ENCODE data around the gene COL3A1.

The COL3A1 gene

GRCh38 chr2:188940171-188940570, 34.0 kb upstream of the COL3A1 start:
- TF ChIP-seq FOXP2 (optimal IDR thresholded peaks at IDR 0.05; ENCODE audit: borderline replicate concordance, extremely low read depth, extremely low read length, insufficient read depth) (no peak), TAF1 (IDR thresholded peaks at IDR 0.05; ENCODE audit: borderline replicate concordance, insufficient read depth, low read length) (no peak), SIN3A (IDR thresholded peaks at IDR 0.05; ENCODE audit: borderline replicate concordance, insufficient read depth, low read length) (no peak), POLR2AphosphoS5 (IDR thresholded peaks at IDR 0.05; ENCODE audit: low read depth, low read length) (no peak)
- TF ChIP-seq, protein P1, sequence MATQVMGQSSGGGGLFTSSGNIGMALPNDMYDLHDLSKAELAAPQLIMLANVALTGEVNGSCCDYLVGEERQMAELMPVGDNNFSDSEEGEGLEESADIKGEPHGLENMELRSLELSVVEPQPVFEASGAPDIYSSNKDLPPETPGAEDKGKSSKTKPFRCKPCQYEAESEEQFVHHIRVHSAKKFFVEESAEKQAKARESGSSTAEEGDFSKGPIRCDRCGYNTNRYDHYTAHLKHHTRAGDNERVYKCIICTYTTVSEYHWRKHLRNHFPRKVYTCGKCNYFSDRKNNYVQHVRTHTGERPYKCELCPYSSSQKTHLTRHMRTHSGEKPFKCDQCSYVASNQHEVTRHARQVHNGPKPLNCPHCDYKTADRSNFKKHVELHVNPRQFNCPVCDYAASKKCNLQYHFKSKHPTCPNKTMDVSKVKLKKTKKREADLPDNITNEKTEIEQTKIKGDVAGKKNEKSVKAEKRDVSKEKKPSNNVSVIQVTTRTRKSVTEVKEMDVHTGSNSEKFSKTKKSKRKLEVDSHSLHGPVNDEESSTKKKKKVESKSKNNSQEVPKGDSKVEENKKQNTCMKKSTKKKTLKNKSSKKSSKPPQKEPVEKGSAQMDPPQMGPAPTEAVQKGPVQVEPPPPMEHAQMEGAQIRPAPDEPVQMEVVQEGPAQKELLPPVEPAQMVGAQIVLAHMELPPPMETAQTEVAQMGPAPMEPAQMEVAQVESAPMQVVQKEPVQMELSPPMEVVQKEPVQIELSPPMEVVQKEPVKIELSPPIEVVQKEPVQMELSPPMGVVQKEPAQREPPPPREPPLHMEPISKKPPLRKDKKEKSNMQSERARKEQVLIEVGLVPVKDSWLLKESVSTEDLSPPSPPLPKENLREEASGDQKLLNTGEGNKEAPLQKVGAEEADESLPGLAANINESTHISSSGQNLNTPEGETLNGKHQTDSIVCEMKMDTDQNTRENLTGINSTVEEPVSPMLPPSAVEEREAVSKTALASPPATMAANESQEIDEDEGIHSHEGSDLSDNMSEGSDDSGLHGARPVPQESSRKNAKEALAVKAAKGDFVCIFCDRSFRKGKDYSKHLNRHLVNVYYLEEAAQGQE (IDR thresholded peaks at IDR 0.05; ENCODE audit: insufficient read depth in 1 of 2, low read depth in 2 of 2, low read length in 2 of 2): no peak

DNA sequence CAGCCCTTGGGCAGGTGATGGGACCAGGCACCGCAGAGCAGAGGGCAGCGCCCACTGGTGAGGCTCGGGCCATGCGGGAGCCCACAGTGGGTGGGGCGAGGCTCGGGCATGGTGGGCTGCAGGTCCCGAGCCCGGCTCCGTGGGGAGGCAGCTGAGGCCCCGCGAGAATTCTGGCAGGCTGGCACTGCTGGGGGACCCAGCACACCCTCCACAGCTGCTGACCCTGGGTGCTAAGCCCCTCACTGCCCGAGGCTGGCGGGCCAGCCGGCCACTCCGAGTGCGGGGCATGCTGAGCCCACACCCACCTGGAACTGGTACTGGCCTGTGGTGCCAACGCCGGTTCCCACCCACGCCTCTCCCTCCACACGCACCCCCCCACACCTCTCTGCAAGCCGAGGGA, 29.7 kb upstream of the COL3A1 start:
- TF ChIP-seq SIN3A (IDR thresholded peaks at IDR 0.05; ENCODE audit: borderline replicate concordance, insufficient read depth, low read length) (no peak), FOXP2 (optimal IDR thresholded peaks at IDR 0.05; ENCODE audit: borderline replicate concordance, extremely low read depth, extremely low read length, insufficient read depth) (no peak), TAF1 (IDR thresholded peaks at IDR 0.05; ENCODE audit: borderline replicate concordance, insufficient read depth, low read length) (no peak), POLR2AphosphoS5 (IDR thresholded peaks at IDR 0.05; ENCODE audit: low read depth, low read length) (no peak)
- TF ChIP-seq, protein P1 (IDR thresholded peaks at IDR 0.05; ENCODE audit: insufficient read depth in 1 of 2, low read depth in 2 of 2, low read length in 2 of 2): no peak

DNA sequence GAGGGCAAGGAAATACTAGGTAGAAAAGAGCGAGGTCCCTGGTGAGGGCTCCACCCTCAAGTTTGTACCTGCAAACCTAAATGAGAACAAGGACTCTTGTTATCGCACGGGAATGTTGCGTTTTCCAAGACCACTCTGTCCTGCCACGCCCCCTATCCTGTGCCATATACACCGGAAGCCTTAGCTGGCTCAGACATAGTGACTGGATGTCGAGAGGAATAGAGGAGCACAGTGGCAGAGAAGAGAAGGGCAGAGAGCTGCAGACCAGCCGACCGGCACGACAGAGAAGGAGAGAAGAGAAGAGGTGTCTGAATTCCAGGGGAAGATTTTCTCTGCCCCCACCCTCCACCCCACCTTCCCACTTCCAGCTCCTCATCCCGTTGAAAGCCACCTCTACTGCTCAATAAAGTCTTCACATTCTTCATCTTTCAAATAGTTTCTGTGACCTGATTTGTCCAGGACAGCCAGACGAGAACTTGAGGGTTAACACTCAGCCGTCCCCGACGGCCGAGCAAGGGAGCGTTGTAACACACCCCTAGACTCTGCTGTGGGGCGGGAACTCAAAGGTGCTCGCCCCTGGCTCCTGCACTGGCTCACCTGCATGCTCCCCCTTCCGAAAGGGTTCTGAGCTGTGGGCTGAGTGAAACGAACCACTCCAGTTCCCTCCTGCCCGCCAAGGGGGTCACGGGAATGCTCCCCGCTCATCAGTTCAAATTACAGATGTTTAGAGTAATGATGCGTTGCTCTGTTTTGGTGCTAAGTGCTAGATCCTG, 24.9 kb upstream of the COL3A1 start:
- TF ChIP-seq, protein P1 (IDR thresholded peaks at IDR 0.05; ENCODE audit: insufficient read depth in 1 of 2, low read depth in 2 of 2, low read length in 2 of 2): no peak
- TF ChIP-seq FOXP2 (optimal IDR thresholded peaks at IDR 0.05; ENCODE audit: borderline replicate concordance, extremely low read depth, extremely low read length, insufficient read depth) (no peak), SIN3A (IDR thresholded peaks at IDR 0.05; ENCODE audit: borderline replicate concordance, insufficient read depth, low read length) (no peak), TAF1 (IDR thresholded peaks at IDR 0.05; ENCODE audit: borderline replicate concordance, insufficient read depth, low read length) (no peak), POLR2AphosphoS5 (IDR thresholded peaks at IDR 0.05; ENCODE audit: low read depth, low read length) (no peak)

- TF ChIP-seq FOXP2 (optimal IDR thresholded peaks at IDR 0.05; ENCODE audit: borderline replicate concordance, extremely low read depth, extremely low read length, insufficient read depth): no peak
- TF ChIP-seq TAF1 (IDR thresholded peaks at IDR 0.05; ENCODE audit: borderline replicate concordance, insufficient read depth, low read length): no peak
- no peak for TF ChIP-seq SIN3A (IDR thresholded peaks at IDR 0.05; ENCODE audit: borderline replicate concordance, insufficient read depth, low read length)
Measured at GRCh38 chr2:188952901-188953300, 21.3 kb upstream of the COL3A1 start.

- TF ChIP-seq, protein P1 (IDR thresholded peaks at IDR 0.05; ENCODE audit: insufficient read depth in 1 of 2, low read depth in 2 of 2, low read length in 2 of 2): no peak
- TF ChIP-seq POLR2AphosphoS5 (IDR thresholded peaks at IDR 0.05; ENCODE audit: low read depth, low read length) (no peak), SIN3A (IDR thresholded peaks at IDR 0.05; ENCODE audit: borderline replicate concordance, insufficient read depth, low read length) (no peak), TAF1 (IDR thresholded peaks at IDR 0.05; ENCODE audit: borderline replicate concordance, insufficient read depth, low read length) (no peak), FOXP2 (optimal IDR thresholded peaks at IDR 0.05; ENCODE audit: borderline replicate concordance, extremely low read depth, extremely low read length, insufficient read depth) (no peak)
Measured at GRCh38 chr2:188956290-188956689, 17.9 kb upstream of the COL3A1 start.
